IPS-NIHi11 (cell line): ENCODE measurements around the gene CD247.
A peak's percentile ranks its signal among the peaks of the same experiment; 100 is the strongest.

Source experiments
- DNase-seq: peaks from one replicate; pipeline ENCODE4 v3.0.0; 2012; ENCODE audit warnings: mixed read lengths, low spot score

The CD247 gene

GRCh38 chr1:167413328-167413727, 105.0 kb downstream of the CD247 start:
- no peak for DNase-seq

GRCh38 chr1:167412920-167413319, 105.4 kb downstream of the CD247 start:
- no peak for DNase-seq

GRCh38 chr1:167412072-167412471, 106.3 kb downstream of the CD247 start:
- DNase-seq, result no peak

- peak; percentile 31 for DNase-seq
These were observed 109.1 kb downstream of the CD247 start for GRCh38 chr1:167409183-167409582.

GRCh38 chr1:167408355-167408754, 110.0 kb downstream of the CD247 start:
- no peak for DNase-seq

GRCh38 chr1:167404908-167405307, 113.4 kb downstream of the CD247 start:
- no peak for DNase-seq

GRCh38 chr1:167404161-167404888, 114.0 kb downstream of the CD247 start:
- no peak for DNase-seq

GRCh38 chr1:167401260-167401873, 117.0 kb downstream of the CD247 start:
- peak; percentile 68 for DNase-seq

- DNase-seq, result no peak
These were observed 117.9 kb downstream of the CD247 start for GRCh38 chr1:167400359-167400953.

- DNase-seq, result no peak
These were observed 126.1 kb downstream of the CD247 start for GRCh38 chr1:167392200-167392696.

GRCh38 chr1:167388976-167389375, 129.4 kb downstream of the CD247 start:
- no peak for DNase-seq

- DNase-seq, result no peak
These were observed 130.9 kb downstream of the CD247 start for GRCh38 chr1:167387251-167387910.
